ENCODE data around the gene POLR3E. TPM values are rescaled to one million over a fixed set of nuclear protein-coding genes. Genes with fewer than 3 reads are reported as not detected.
A peak's percentile ranks its signal among the peaks of the same experiment; 100 is the strongest.

The POLR3E gene
- total RNA-seq, 1 experiment from 2014 or later: 73.5 TPM

DNA sequence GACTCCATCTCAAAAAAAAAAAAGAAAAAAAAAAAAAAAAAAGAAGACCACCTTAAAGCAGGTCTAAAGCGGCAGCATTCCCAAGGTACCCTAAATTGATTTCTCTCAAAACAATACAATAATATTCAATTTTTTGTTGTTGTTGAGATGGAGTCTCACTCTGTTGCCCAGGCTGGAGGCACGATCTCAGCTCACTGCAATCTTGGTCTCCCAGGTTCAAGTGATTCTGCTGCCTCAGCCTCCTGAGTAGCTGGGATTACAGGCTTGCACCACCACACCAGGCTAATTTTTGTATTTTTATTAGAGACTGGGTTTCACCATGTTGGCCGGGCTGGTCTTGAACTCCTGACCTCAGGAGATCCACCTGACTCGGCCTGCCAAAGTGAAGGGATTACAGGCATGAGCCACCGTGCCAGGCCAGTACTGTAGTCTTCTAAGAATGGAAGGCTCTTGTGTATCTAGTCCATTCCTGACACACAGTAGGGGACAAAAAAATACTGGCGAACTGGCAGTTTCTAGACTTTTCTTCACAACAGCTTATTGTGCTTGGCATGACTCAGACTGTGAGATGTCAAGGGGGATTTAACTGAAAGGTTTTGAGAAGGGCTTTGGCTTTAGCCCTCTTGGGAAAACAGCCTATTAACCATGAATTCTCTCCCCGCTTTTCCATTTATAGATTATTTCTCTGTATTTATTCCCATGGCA is 59.9 kb downstream of the POLR3E start:
- peaks cover 14% of the 10 kb centered on the region for H3K36me3 Mint-ChIP-seq
- no peak for DNase-seq (ENCODE audit: low spot score)
- TF ChIP-seq, protein P1, sequence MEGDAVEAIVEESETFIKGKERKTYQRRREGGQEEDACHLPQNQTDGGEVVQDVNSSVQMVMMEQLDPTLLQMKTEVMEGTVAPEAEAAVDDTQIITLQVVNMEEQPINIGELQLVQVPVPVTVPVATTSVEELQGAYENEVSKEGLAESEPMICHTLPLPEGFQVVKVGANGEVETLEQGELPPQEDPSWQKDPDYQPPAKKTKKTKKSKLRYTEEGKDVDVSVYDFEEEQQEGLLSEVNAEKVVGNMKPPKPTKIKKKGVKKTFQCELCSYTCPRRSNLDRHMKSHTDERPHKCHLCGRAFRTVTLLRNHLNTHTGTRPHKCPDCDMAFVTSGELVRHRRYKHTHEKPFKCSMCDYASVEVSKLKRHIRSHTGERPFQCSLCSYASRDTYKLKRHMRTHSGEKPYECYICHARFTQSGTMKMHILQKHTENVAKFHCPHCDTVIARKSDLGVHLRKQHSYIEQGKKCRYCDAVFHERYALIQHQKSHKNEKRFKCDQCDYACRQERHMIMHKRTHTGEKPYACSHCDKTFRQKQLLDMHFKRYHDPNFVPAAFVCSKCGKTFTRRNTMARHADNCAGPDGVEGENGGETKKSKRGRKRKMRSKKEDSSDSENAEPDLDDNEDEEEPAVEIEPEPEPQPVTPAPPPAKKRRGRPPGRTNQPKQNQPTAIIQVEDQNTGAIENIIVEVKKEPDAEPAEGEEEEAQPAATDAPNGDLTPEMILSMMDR (IDR thresholded peaks at IDR 0.05): no peak
- TF ChIP-seq PRRX2 (CRISPR knock-in tag; IDR thresholded peaks at IDR 0.05): no peak
- TF ChIP-seq ZNF671 (CRISPR knock-in tag; IDR thresholded peaks at IDR 0.05): no peak
- TF ChIP-seq, protein P2, sequence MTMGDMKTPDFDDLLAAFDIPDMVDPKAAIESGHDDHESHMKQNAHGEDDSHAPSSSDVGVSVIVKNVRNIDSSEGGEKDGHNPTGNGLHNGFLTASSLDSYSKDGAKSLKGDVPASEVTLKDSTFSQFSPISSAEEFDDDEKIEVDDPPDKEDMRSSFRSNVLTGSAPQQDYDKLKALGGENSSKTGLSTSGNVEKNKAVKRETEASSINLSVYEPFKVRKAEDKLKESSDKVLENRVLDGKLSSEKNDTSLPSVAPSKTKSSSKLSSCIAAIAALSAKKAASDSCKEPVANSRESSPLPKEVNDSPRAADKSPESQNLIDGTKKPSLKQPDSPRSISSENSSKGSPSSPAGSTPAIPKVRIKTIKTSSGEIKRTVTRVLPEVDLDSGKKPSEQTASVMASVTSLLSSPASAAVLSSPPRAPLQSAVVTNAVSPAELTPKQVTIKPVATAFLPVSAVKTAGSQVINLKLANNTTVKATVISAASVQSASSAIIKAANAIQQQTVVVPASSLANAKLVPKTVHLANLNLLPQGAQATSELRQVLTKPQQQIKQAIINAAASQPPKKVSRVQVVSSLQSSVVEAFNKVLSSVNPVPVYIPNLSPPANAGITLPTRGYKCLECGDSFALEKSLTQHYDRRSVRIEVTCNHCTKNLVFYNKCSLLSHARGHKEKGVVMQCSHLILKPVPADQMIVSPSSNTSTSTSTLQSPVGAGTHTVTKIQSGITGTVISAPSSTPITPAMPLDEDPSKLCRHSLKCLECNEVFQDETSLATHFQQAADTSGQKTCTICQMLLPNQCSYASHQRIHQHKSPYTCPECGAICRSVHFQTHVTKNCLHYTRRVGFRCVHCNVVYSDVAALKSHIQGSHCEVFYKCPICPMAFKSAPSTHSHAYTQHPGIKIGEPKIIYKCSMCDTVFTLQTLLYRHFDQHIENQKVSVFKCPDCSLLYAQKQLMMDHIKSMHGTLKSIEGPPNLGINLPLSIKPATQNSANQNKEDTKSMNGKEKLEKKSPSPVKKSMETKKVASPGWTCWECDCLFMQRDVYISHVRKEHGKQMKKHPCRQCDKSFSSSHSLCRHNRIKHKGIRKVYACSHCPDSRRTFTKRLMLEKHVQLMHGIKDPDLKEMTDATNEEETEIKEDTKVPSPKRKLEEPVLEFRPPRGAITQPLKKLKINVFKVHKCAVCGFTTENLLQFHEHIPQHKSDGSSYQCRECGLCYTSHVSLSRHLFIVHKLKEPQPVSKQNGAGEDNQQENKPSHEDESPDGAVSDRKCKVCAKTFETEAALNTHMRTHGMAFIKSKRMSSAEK (CRISPR knock-in tag; IDR thresholded peaks at IDR 0.05; ENCODE audit: borderline replicate concordance): no peak
- TF ChIP-seq, protein P3, sequence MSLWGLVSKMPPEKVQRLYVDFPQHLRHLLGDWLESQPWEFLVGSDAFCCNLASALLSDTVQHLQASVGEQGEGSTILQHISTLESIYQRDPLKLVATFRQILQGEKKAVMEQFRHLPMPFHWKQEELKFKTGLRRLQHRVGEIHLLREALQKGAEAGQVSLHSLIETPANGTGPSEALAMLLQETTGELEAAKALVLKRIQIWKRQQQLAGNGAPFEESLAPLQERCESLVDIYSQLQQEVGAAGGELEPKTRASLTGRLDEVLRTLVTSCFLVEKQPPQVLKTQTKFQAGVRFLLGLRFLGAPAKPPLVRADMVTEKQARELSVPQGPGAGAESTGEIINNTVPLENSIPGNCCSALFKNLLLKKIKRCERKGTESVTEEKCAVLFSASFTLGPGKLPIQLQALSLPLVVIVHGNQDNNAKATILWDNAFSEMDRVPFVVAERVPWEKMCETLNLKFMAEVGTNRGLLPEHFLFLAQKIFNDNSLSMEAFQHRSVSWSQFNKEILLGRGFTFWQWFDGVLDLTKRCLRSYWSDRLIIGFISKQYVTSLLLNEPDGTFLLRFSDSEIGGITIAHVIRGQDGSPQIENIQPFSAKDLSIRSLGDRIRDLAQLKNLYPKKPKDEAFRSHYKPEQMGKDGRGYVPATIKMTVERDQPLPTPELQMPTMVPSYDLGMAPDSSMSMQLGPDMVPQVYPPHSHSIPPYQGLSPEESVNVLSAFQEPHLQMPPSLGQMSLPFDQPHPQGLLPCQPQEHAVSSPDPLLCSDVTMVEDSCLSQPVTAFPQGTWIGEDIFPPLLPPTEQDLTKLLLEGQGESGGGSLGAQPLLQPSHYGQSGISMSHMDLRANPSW (CRISPR knock-in tag; conservative IDR thresholded peaks at IDR 0.05; ENCODE audit: low read depth): no peak
- TF ChIP-seq HMGA2 (CRISPR knock-in tag; IDR thresholded peaks at IDR 0.05): no peak
- TF ChIP-seq, protein P4, sequence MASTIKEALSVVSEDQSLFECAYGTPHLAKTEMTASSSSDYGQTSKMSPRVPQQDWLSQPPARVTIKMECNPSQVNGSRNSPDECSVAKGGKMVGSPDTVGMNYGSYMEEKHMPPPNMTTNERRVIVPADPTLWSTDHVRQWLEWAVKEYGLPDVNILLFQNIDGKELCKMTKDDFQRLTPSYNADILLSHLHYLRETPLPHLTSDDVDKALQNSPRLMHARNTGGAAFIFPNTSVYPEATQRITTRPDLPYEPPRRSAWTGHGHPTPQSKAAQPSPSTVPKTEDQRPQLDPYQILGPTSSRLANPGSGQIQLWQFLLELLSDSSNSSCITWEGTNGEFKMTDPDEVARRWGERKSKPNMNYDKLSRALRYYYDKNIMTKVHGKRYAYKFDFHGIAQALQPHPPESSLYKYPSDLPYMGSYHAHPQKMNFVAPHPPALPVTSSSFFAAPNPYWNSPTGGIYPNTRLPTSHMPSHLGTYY (CRISPR knock-in tag; IDR thresholded peaks at IDR 0.05): no peak
- TF ChIP-seq MYBL2 (CRISPR knock-in tag; IDR thresholded peaks at IDR 0.05): no peak
- TF ChIP-seq, protein P5, sequence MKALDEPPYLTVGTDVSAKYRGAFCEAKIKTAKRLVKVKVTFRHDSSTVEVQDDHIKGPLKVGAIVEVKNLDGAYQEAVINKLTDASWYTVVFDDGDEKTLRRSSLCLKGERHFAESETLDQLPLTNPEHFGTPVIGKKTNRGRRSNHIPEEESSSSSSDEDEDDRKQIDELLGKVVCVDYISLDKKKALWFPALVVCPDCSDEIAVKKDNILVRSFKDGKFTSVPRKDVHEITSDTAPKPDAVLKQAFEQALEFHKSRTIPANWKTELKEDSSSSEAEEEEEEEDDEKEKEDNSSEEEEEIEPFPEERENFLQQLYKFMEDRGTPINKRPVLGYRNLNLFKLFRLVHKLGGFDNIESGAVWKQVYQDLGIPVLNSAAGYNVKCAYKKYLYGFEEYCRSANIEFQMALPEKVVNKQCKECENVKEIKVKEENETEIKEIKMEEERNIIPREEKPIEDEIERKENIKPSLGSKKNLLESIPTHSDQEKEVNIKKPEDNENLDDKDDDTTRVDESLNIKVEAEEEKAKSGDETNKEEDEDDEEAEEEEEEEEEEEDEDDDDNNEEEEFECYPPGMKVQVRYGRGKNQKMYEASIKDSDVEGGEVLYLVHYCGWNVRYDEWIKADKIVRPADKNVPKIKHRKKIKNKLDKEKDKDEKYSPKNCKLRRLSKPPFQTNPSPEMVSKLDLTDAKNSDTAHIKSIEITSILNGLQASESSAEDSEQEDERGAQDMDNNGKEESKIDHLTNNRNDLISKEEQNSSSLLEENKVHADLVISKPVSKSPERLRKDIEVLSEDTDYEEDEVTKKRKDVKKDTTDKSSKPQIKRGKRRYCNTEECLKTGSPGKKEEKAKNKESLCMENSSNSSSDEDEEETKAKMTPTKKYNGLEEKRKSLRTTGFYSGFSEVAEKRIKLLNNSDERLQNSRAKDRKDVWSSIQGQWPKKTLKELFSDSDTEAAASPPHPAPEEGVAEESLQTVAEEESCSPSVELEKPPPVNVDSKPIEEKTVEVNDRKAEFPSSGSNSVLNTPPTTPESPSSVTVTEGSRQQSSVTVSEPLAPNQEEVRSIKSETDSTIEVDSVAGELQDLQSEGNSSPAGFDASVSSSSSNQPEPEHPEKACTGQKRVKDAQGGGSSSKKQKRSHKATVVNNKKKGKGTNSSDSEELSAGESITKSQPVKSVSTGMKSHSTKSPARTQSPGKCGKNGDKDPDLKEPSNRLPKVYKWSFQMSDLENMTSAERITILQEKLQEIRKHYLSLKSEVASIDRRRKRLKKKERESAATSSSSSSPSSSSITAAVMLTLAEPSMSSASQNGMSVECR (CRISPR knock-in tag; IDR thresholded peaks at IDR 0.05; ENCODE audit: borderline replicate concordance): no peak
- TF ChIP-seq JUN (CRISPR knock-in tag; IDR thresholded peaks at IDR 0.05): no peak
- TF ChIP-seq, protein P6, sequence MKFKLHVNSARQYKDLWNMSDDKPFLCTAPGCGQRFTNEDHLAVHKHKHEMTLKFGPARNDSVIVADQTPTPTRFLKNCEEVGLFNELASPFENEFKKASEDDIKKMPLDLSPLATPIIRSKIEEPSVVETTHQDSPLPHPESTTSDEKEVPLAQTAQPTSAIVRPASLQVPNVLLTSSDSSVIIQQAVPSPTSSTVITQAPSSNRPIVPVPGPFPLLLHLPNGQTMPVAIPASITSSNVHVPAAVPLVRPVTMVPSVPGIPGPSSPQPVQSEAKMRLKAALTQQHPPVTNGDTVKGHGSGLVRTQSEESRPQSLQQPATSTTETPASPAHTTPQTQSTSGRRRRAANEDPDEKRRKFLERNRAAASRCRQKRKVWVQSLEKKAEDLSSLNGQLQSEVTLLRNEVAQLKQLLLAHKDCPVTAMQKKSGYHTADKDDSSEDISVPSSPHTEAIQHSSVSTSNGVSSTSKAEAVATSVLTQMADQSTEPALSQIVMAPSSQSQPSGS (CRISPR knock-in tag; IDR thresholded peaks at IDR 0.05; ENCODE audit: borderline replicate concordance, low read depth): no peak
- TF ChIP-seq MXD4 (CRISPR knock-in tag; IDR thresholded peaks at IDR 0.05; ENCODE audit: borderline replicate concordance): no peak
- TF ChIP-seq ESRRA (CRISPR knock-in tag; IDR thresholded peaks at IDR 0.05; ENCODE audit: borderline replicate concordance): no peak
- TF ChIP-seq, protein P7, sequence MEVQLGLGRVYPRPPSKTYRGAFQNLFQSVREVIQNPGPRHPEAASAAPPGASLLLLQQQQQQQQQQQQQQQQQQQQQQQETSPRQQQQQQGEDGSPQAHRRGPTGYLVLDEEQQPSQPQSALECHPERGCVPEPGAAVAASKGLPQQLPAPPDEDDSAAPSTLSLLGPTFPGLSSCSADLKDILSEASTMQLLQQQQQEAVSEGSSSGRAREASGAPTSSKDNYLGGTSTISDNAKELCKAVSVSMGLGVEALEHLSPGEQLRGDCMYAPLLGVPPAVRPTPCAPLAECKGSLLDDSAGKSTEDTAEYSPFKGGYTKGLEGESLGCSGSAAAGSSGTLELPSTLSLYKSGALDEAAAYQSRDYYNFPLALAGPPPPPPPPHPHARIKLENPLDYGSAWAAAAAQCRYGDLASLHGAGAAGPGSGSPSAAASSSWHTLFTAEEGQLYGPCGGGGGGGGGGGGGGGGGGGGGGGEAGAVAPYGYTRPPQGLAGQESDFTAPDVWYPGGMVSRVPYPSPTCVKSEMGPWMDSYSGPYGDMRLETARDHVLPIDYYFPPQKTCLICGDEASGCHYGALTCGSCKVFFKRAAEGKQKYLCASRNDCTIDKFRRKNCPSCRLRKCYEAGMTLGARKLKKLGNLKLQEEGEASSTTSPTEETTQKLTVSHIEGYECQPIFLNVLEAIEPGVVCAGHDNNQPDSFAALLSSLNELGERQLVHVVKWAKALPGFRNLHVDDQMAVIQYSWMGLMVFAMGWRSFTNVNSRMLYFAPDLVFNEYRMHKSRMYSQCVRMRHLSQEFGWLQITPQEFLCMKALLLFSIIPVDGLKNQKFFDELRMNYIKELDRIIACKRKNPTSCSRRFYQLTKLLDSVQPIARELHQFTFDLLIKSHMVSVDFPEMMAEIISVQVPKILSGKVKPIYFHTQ (CRISPR knock-in tag; IDR thresholded peaks at IDR 0.05): no peak
- no peaks in the 10 kb centered on the region for H3K9me3 Mint-ChIP-seq
- H3K4me1 Mint-ChIP-seq: peaks cover 49% of the 10 kb centered on the region
- CTCF ChIA-PET: no interaction called here
- H3K27ac Mint-ChIP-seq: 0 out of 2 replicates have a peak overlapping the region, but pooled peaks have one; percentile 32
- no peak overlapping the region for H3K4me3 Mint-ChIP-seq
- ATAC-seq: no peak
- no peaks in the 10 kb centered on the region for H3K27me3 Mint-ChIP-seq (ENCODE audit: low read depth)
- POLR2A ChIA-PET: no interaction called here

Data from WTC11 (cell line).